ENCODE measurements around the gene CLPSL2. TPM values are rescaled to one million over a fixed set of nuclear protein-coding genes. Genes with fewer than 3 reads are reported as not detected.

The CLPSL2 gene
- total and polyA plus RNA-seq, 2 donors (not counting 1 experiment from before 2014, with no cell fraction given): not detected

DNA sequence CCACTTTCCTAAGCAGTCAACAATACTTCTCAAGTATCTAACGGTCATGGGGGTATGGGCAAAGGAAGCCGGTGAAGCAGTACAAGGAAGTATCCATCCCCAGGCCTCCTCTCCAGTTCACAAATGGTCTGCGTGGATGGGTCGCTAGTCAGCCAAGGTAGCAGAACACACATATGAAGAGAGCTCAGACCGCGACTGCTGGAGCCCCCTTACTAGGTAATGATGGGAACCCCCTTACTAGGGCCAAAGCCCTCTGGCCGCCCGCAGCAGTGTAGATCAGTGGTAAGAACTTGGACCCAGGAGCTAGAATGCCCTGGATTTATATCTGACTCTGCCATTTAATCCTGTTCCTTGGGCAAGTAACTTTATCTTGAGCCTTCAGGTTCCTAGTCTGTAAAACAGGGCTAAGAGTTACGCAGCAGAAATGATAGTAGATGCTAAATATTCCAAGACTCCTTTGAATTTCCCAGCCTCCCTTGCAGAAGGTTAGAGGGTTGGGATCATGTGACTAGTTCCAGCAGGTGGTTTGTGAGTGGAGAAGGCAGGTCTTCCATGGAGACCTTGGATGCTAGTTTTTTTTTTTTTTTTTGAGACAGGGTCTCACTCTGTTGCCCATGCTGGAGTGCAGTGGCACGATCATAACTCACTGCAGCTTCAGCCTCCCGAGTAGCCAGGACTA is 2.1 kb upstream of the CLPSL2 start:
- intact Hi-C loops (cut with micrococcal nuclease): no loop called here
- Mint-ChIP-seq H3K27me3 (no peaks in the 10 kb centered on the region), H3K4me3 (no peak overlapping the region), H3K9me3 (ENCODE audit: insufficient read depth) (no peaks in the 10 kb centered on the region), H3K27ac (no peak overlapping the region), H3K4me1 (peaks cover 41% of the 10 kb centered on the region)
- no peak for ATAC-seq (ENCODE audit: low read depth)
- no peak overlapping the region for H3K4me3 ChIP-seq (ENCODE audit: control extremely low read depth in 1 of 5, extremely low read depth in 1 of 5, insufficient read depth in 1 of 5, low read depth in 2 of 5, low read length in 4 of 5)
- no peaks in the 10 kb centered on the region for H4K20me1 ChIP-seq (ENCODE audit: control insufficient read depth, insufficient read depth, low read length, poor library complexity, severe bottlenecking)
- peaks cover 0 to 9% (median 0%) of the 10 kb centered on the region in 4 experiments for H3K27me3 ChIP-seq (replicated peaks in 1 of 4; ENCODE audit: control extremely low read depth in 1 of 4, control insufficient read depth in 3 of 4, insufficient read depth in 4 of 4, low read length in 3 of 4)
- DNase-seq: no peak
- H3K36me3 ChIP-seq (replicated peaks in 1 of 2; ENCODE audit: control extremely low read depth in 1 of 2, control insufficient read depth in 1 of 2, extremely low read depth in 1 of 2, insufficient read depth in 2 of 2, low read length in 1 of 2): no peaks in the 10 kb centered on the region
- peaks cover 21 to 39% of the 10 kb centered on the region in 2 donors for H3K4me1 ChIP-seq (ENCODE audit: control insufficient read depth in 2 of 2, insufficient read depth in 2 of 2, low read length in 2 of 2)
- no peak overlapping the region for H3K27ac ChIP-seq (ENCODE audit: low read length in 2 of 2)
- WGBS (ENCODE audit: insufficient coverage): 86% methylated on average over 8 of the region's 11 CpGs
- TF ChIP-seq, protein P1, sequence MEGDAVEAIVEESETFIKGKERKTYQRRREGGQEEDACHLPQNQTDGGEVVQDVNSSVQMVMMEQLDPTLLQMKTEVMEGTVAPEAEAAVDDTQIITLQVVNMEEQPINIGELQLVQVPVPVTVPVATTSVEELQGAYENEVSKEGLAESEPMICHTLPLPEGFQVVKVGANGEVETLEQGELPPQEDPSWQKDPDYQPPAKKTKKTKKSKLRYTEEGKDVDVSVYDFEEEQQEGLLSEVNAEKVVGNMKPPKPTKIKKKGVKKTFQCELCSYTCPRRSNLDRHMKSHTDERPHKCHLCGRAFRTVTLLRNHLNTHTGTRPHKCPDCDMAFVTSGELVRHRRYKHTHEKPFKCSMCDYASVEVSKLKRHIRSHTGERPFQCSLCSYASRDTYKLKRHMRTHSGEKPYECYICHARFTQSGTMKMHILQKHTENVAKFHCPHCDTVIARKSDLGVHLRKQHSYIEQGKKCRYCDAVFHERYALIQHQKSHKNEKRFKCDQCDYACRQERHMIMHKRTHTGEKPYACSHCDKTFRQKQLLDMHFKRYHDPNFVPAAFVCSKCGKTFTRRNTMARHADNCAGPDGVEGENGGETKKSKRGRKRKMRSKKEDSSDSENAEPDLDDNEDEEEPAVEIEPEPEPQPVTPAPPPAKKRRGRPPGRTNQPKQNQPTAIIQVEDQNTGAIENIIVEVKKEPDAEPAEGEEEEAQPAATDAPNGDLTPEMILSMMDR (IDR thresholded peaks at IDR 0.05): no peak
- TF ChIP-seq EZH2 (IDR thresholded peaks at IDR 0.05; ENCODE audit: borderline replicate concordance, insufficient read depth, low read depth, low read length, poor library complexity, severe bottlenecking): no peak
- H3K9me3 ChIP-seq (ENCODE audit: control extremely low read depth in 1 of 3, control insufficient read depth in 2 of 3, insufficient read depth in 1 of 3, low read length in 2 of 3): no peaks in the 10 kb centered on the region
- ChIA-PET POLR2A (no interaction called here), CTCF (interaction anchor here (0.7 kb wide), 1 partner anchor 204 kb away, joined by 4 read pairs; no protein-coding TSS in a partner anchor)
- H3K79me2 ChIP-seq (ENCODE audit: control insufficient read depth, insufficient read depth, low read length): no peaks in the 10 kb centered on the region
- H2AFZ ChIP-seq (ENCODE audit: insufficient read depth, low read depth, low read length, poor library complexity, severe bottlenecking): no peak overlapping the region
- no peak overlapping the region for H3K9ac ChIP-seq (ENCODE audit: low read length)
- no peak overlapping the region for H3K4me2 ChIP-seq (replicated peaks; ENCODE audit: low read depth, low read length, poor library complexity, severe bottlenecking)

DNA sequence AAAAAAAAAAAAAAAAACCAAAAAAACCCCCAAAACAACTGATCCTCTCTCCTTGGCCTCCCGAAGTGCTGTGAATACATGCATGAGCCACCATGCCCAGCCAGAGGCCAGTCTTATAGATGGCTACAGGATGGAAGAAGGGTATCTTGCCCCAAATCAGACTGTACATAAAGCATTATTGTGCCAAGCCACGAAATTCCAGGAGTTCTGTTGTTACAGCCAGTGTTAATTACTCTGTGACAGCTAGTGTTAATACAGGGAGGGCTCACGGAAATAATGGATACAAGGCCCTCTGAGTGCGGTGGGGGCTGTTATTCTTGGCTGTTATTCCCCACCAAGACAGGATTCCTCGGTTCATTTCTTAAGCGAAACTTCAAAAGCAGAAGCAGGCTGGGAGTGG is 1.4 kb upstream of the CLPSL2 start:
- H3K4me2 ChIP-seq (replicated peaks; ENCODE audit: low read depth, low read length, poor library complexity, severe bottlenecking): no peak overlapping the region
- CTCF ChIA-PET: interaction anchor here (0.7 to 1.3 kb wide), 2 partner anchors 38 to 205 kb away, joined by 4 read pairs; partner anchors contain the start of gene ARMC12
- H4K20me1 ChIP-seq (ENCODE audit: control insufficient read depth, insufficient read depth, low read length, poor library complexity, severe bottlenecking): no peaks in the 10 kb centered on the region
- Mint-ChIP-seq H3K27ac (no peak overlapping the region), H3K27me3 (no peaks in the 10 kb centered on the region), H3K4me1 (peaks cover 36% of the 10 kb centered on the region), H3K4me3 (no peak overlapping the region), H3K9me3 (ENCODE audit: insufficient read depth) (no peaks in the 10 kb centered on the region)
- H3K4me1 ChIP-seq (ENCODE audit: control insufficient read depth in 2 of 2, insufficient read depth in 2 of 2, low read length in 2 of 2): peaks cover 21 to 37% of the 10 kb centered on the region in 2 donors
- no peaks in the 10 kb centered on the region for H3K9me3 ChIP-seq (ENCODE audit: control extremely low read depth in 1 of 3, control insufficient read depth in 2 of 3, insufficient read depth in 1 of 3, low read length in 2 of 3)
- TF ChIP-seq, protein P1 (IDR thresholded peaks at IDR 0.05): no peak
- TF ChIP-seq EZH2 (IDR thresholded peaks at IDR 0.05; ENCODE audit: borderline replicate concordance, insufficient read depth, low read depth, low read length, poor library complexity, severe bottlenecking): no peak
- no peak overlapping the region for H2AFZ ChIP-seq (ENCODE audit: insufficient read depth, low read depth, low read length, poor library complexity, severe bottlenecking)
- intact Hi-C loops (cut with micrococcal nuclease): no loop called here
- no peak overlapping the region for H3K27ac ChIP-seq (ENCODE audit: low read length in 2 of 2)
- peaks cover 0 to 12% (median 0%) of the 10 kb centered on the region in 4 experiments for H3K27me3 ChIP-seq (replicated peaks in 1 of 4; ENCODE audit: control extremely low read depth in 1 of 4, control insufficient read depth in 3 of 4, insufficient read depth in 4 of 4, low read length in 3 of 4)
- DNase-seq: no peak
- 91% methylated on average over 5 of the region's 6 CpGs for WGBS (ENCODE audit: insufficient coverage)
- POLR2A ChIA-PET: no interaction called here
- ATAC-seq (ENCODE audit: low read depth): no peak
- H3K36me3 ChIP-seq (replicated peaks in 1 of 2; ENCODE audit: control extremely low read depth in 1 of 2, control insufficient read depth in 1 of 2, extremely low read depth in 1 of 2, insufficient read depth in 2 of 2, low read length in 1 of 2): no peaks in the 10 kb centered on the region
- no peak overlapping the region for H3K4me3 ChIP-seq (ENCODE audit: control extremely low read depth in 1 of 5, extremely low read depth in 1 of 5, insufficient read depth in 1 of 5, low read depth in 2 of 5, low read length in 4 of 5)
- H3K9ac ChIP-seq (ENCODE audit: low read length): no peak overlapping the region
- H3K79me2 ChIP-seq (ENCODE audit: control insufficient read depth, insufficient read depth, low read length): no peaks in the 10 kb centered on the region
